A673 (cell line): Measurements from ENCODE around the gene PARD3. TPM values are rescaled to one million over a fixed set of nuclear protein-coding genes. Genes with fewer than 3 reads are reported as not detected.

Source experiments
- BruUV-seq: library from RNA; stranded (reverse); fragments of 400-500 nt; replicated peaks from 2 replicates; lab custom pipeline; 2021; lab: Mats Ljungman, UMichigan
- CTCF ChIA-PET: fragments of 300-600 bp; sonication (Branson Sonifier 250); formaldehyde crosslinking; loops from one replicate; lab custom pipeline; 2022; ENCODE audit warnings: antibody characterized with exemption; lab: Charles Lee
- POLR2A ChIA-PET: fragments of 300-600 bp; sonication (Branson Sonifier 250); formaldehyde crosslinking; loops from one replicate; lab custom pipeline; 2022; ENCODE audit warnings: antibody characterized with exemption; ENCODE audit not compliant: low non-redundant PET; lab: Charles Lee
- DNase-seq: peaks from one replicate; pipeline ENCODE4 v3.0.0-alpha.2; 2015; ENCODE audit warnings: low spot score
- H3K27ac ChIP-seq: fragments of 200-600 bp; sonication (generic); 2 replicates; pipeline ENCODE4 v1.5.1; 2016; ENCODE audit warnings: mixed run types, low read depth, mild to moderate bottlenecking, mixed read lengths, antibody characterized with exemption, low read length; ENCODE audit not compliant: poor library complexity, severe bottlenecking
- H3K27me3 ChIP-seq: fragments of 200-600 bp; sonication (generic); replicated peaks from 2 replicates; pipeline ENCODE4 v1.6.1; 2017; ENCODE audit warnings: mixed run types, low read depth, mild to moderate bottlenecking, mixed read lengths, antibody characterized with exemption, low read length; ENCODE audit not compliant: insufficient read depth, poor library complexity
- H3K36me3 ChIP-seq: fragments of 200-600 bp; sonication (generic); 2 replicates; pipeline ENCODE4 v1.6.1; 2016; ENCODE audit warnings: mixed run types, mild to moderate bottlenecking, mixed read lengths, antibody characterized with exemption, low read length; ENCODE audit not compliant: insufficient read depth, poor library complexity, severe bottlenecking
- H3K4me1 ChIP-seq: fragments of 200-600 bp; sonication (generic); 2 replicates; pipeline ENCODE4 v1.6.1; 2017; ENCODE audit warnings: mixed run types, mild to moderate bottlenecking, mixed read lengths, antibody characterized with exemption, low read length; ENCODE audit not compliant: insufficient read depth, poor library complexity, severe bottlenecking
- H3K4me3 ChIP-seq: fragments of 200-600 bp; sonication (generic); 2 replicates; pipeline ENCODE4 v1.5.1; 2016; ENCODE audit warnings: low read depth, mixed run types, mild to moderate bottlenecking, mixed read lengths, low read length; ENCODE audit not compliant: poor library complexity, severe bottlenecking
- H3K9me3 ChIP-seq: fragments of 200-600 bp; sonication (generic); 2 replicates; pipeline ENCODE4 v1.6.1; 2016; ENCODE audit warnings: mixed run types, low read depth, mild to moderate bottlenecking, mixed read lengths, antibody characterized with exemption, low read length; ENCODE audit not compliant: poor library complexity, severe bottlenecking
- CTCF ChIP-seq: fragments of 300-800, 200-600 bp; sonication (generic); conservative IDR thresholded peaks from 2 replicates; pipeline ENCODE4 v1.5.1; 2017; ENCODE audit warnings: low read depth, mild to moderate bottlenecking, antibody characterized with exemption, low read length, moderate library complexity, mixed read lengths
- EZH2 ChIP-seq: fragments of 200-600 bp; sonication (generic); IDR thresholded peaks from 2 replicates; pipeline ENCODE4 v1.6.1; 2017; ENCODE audit warnings: borderline replicate concordance, low read depth, mild to moderate bottlenecking, mixed read lengths, antibody characterized with exemption, low read length; ENCODE audit not compliant: poor library complexity, severe bottlenecking
- intact Hi-C: fragments of 100-400 bp; cut with micrococcal nuclease; formaldehyde crosslinking; loops from one replicate; pipeline ENCODE4 v1.10.0; 2022; ENCODE audit not compliant: unreplicated experiment
- total RNA-seq: library from RNA; stranded (reverse); gene quantifications from 2 replicates; pipeline ENCODE4 v1.2.3, GENCODE V29; 2021

Gene PARD3
- total RNA-seq, 1 experiment from 2014 or later, result 28.0 TPM

- intact Hi-C loops, result loop anchor here (1.0 to 10.0 kb wide), 6 partner anchors 110 to 1520 kb away; no protein-coding TSS in a partner anchor
- H3K36me3 ChIP-seq, result no peaks in the 10 kb centered on the region
- TF ChIP-seq CTCF (peak; percentile 99), EZH2 (no peak)
- POLR2A ChIA-PET, result no interaction called here
- CTCF ChIA-PET, result interaction anchor here (0.7 to 2.6 kb wide), 4 partner anchors 15 to 706 kb away, joined by 3 to 9 read pairs (median 4); no protein-coding TSS in a partner anchor
- no peak overlapping the region for H3K27ac ChIP-seq
- H3K27me3 ChIP-seq, result no peaks in the 10 kb centered on the region
- H3K4me3 ChIP-seq, result peak overlapping the region; percentile 10
- peak; percentile 76 for DNase-seq
- no peaks in the 10 kb centered on the region for H3K9me3 ChIP-seq
- no TSS peak for BruUV-seq
- peaks cover 16% of the 10 kb centered on the region for H3K4me1 ChIP-seq
These were observed 177.6 kb downstream of the PARD3 start for GRCh38 chr10:34637418-34637911.

- Histone ChIP-seq H3K27ac (no peak overlapping the region), H3K9me3 (no peaks in the 10 kb centered on the region), H3K36me3 (no peaks in the 10 kb centered on the region), H3K4me3 (no peak overlapping the region), H3K27me3 (no peaks in the 10 kb centered on the region), H3K4me1 (peaks cover 16% of the 10 kb centered on the region)
- ChIA-PET POLR2A (no interaction called here), CTCF (no interaction called here)
- BruUV-seq, result no TSS peak
- DNase-seq, result no peak
- TF ChIP-seq CTCF (no peak), EZH2 (no peak)
- intact Hi-C loops, result loop anchor here (5.0 to 10.0 kb wide), 3 partner anchors 220 to 1518 kb away; no protein-coding TSS in a partner anchor
These were observed 180.0 kb downstream of the PARD3 start for GRCh38 chr10:34635111-34635510.

GRCh38 chr10:34633374-34633773 lies 181.7 kb downstream of the PARD3 start:
- BruUV-seq, result no TSS peak
- H3K27ac ChIP-seq, result no peak overlapping the region
- H3K9me3 ChIP-seq, result no peaks in the 10 kb centered on the region
- no peaks in the 10 kb centered on the region for H3K36me3 ChIP-seq
- intact Hi-C loops, result loop anchor here (10.0 kb wide), 2 partner anchors 219 to 409 kb away; no protein-coding TSS in a partner anchor
- H3K4me3 ChIP-seq, result no peak overlapping the region
- ChIA-PET CTCF (no interaction called here), POLR2A (no interaction called here)
- no peaks in the 10 kb centered on the region for H3K27me3 ChIP-seq
- TF ChIP-seq EZH2, result no peak
- TF ChIP-seq CTCF, result no peak
- DNase-seq, result no peak
- peaks cover 15% of the 10 kb centered on the region for H3K4me1 ChIP-seq
